ENCODE data around the gene ARHGAP45.

Gene ARHGAP45

DNA sequence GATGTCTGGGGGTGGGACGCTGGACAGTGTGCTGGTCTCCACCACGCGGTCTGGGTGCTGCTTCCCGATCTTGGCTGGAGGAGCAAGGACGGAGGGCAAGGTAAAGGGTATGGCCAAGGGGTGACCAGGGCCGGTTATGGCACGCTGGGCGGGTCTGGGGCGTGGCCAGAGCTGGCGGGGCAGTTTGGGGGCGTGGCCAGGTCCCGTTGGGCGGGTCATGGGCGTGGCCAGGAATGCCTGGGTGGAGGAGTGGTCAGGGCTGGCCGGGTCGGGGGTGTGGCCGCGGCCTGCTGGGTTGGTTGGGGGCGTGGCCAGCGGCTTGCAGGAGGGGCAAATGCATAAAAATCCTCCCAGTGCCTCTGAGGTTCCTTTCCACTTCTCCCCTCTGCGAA lies 56.0 kb downstream of the ARHGAP45 start:
- no peak for DNase-seq (ENCODE audit: low read depth)
- H3K4me3 ChIP-seq (ENCODE audit: control insufficient read depth, low read depth, low read length), result no peak overlapping the region
- TF ChIP-seq, protein P1, sequence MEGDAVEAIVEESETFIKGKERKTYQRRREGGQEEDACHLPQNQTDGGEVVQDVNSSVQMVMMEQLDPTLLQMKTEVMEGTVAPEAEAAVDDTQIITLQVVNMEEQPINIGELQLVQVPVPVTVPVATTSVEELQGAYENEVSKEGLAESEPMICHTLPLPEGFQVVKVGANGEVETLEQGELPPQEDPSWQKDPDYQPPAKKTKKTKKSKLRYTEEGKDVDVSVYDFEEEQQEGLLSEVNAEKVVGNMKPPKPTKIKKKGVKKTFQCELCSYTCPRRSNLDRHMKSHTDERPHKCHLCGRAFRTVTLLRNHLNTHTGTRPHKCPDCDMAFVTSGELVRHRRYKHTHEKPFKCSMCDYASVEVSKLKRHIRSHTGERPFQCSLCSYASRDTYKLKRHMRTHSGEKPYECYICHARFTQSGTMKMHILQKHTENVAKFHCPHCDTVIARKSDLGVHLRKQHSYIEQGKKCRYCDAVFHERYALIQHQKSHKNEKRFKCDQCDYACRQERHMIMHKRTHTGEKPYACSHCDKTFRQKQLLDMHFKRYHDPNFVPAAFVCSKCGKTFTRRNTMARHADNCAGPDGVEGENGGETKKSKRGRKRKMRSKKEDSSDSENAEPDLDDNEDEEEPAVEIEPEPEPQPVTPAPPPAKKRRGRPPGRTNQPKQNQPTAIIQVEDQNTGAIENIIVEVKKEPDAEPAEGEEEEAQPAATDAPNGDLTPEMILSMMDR (IDR thresholded peaks at IDR 0.05; ENCODE audit: control insufficient read depth, insufficient read depth, low read depth, low read length, missing control alignments), result no peak

DNA sequence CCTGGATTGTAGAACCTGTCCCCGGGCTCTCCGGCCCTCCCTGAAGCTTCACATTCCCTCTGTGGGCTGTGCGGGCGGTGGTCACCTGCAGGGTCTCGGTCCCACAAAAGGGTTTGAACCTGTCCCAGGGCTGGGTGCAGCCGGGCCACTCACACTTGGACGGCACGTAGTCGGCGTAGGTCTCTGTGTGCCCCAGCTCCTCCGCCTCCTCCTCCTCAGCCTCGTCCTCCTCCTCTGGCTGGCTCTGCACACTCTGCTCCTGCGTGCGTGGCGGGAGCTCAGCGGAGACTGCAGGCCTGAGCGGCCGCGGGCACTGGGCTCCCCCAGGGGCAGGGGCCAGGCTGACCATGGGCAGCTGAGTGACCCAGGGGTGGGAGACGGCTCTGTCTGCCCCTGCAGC lies 56.4 kb downstream of the ARHGAP45 start:
- H3K4me3 ChIP-seq (ENCODE audit: control insufficient read depth, low read depth, low read length), result no peak overlapping the region
- DNase-seq (ENCODE audit: low read depth), result no peak
- TF ChIP-seq, protein P1 (IDR thresholded peaks at IDR 0.05; ENCODE audit: control insufficient read depth, insufficient read depth, low read depth, low read length, missing control alignments), result no peak

DNA sequence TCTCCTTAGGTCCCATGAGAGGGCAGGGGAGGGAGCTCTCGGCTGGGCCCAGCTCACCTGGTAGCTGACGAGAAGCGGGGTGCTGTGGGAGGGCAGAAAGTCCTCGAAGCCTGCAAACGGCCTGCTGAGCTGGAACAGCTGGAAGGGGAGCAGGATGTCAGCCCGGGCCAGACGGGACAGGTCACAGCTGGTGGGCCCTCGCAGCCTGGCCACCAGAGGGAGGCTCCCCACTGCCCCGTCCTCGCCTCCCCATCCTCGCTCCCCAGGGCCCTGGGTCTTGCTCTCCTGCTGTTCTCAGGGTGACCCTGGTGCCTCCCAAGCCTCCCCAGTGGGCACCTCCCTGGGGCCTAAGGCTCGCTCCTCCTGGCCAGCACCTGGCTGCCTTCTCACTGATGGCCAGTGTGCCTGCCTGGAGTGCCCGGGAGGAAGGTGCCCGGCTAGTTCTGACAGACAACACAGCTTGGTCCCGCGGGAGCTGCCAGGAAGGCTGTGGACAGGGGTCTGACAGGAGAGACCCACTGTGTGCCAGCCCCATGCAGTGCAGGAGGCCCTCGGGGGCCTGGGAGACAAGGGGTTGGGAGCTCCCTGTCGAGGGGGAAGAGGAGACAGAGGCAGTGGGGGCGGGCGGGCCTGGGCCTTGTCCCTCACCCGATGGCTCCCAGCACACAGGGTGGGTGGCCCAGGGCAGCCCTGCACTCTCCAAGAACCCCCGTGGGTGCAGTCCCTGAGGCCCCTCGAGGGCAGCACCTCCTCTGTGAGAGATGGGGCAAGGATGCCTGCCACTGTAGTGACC lies 57.1 kb downstream of the ARHGAP45 start:
- TF ChIP-seq, protein P1 (IDR thresholded peaks at IDR 0.05; ENCODE audit: control insufficient read depth, insufficient read depth, low read depth, low read length, missing control alignments), result no peak
- no peak overlapping the region for H3K4me3 ChIP-seq (ENCODE audit: control insufficient read depth, low read depth, low read length)
- DNase-seq (ENCODE audit: low read depth), result no peak

DNA sequence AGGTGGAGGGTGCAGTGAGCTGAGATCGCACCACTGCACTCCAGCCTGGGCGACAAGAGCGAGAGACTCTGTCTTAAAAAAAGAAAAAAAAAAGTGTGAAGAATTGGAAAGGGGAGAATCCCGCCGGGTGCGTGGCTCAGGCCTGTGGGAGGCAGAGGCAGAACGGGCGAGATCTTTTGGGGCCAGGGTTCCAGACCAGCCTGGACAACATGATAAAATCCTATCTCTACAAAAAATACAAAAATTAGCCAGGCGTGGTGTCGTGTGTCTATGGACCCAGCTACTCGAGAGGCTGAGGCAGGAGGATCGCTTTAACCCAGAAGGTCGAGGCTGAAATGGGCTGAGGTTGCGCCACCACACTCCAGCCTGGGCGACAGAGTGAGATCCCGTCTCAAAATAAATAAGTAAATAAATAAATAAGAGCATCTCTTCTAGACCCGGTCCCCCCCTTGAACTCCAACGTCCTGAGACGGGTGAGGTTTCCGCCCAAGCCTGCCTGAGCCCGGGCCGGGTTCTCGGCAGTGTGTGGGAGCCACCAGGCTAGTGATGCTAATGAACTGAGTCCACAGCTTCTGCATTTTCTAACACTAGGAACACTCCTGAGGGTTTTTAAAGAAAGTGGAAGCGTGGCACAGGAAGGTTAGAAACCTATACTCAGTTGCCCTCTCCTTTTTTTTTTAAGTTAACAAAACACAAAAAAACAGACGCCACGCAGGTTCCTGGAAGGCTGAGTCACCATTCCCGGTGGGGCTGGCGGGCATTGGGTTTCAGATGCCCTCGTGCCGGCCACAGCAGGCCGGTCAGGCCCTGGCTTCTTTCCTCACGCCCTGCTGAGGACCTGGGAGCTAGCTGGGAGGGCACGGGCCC lies 58.9 kb downstream of the ARHGAP45 start:
- H3K4me3 ChIP-seq (ENCODE audit: control insufficient read depth, low read depth, low read length), result no peak overlapping the region
- TF ChIP-seq, protein P1 (IDR thresholded peaks at IDR 0.05; ENCODE audit: control insufficient read depth, insufficient read depth, low read depth, low read length, missing control alignments), result no peak
- no peak for DNase-seq (ENCODE audit: low read depth)

DNA sequence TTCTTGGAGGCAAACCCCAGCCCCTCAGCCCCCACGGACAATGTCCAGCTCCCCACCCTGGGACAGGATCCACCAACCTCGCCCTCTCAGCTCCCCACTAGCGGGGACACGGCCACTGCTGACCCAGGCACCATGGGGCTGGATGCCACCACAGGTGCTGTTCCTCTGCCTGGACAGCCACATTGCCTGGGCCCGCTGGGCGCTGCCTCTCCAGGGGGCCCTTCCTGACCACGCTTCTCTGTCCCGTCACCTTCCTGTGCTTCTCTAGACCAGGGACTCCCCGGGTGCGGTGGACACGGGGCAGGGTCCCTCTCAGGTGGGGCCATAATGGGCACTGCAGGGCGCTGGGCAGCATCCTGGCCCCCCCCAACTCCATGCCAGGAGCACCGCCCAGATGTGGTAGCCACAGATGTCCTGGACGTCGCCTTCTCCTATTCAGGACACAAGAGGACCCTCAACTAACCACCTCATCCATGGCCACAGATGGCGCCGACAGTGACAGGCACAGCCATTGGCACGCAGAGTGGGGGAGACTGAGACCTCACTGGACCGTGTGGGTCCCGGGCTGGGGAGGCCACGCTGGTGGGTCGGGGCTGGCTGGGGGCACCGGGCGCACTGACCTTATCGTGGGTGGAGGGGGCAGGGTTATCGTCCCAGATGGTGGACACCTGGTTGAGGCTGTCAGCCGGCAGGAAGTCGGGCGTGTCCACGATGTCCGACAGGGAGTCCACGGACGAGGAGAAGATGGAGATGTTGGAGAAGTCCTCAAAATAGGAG lies 60.2 kb downstream of the ARHGAP45 start:
- no peak overlapping the region for H3K4me3 ChIP-seq (ENCODE audit: control insufficient read depth, low read depth, low read length)
- TF ChIP-seq, protein P1 (IDR thresholded peaks at IDR 0.05; ENCODE audit: control insufficient read depth, insufficient read depth, low read depth, low read length, missing control alignments), result no peak
- DNase-seq (ENCODE audit: low read depth), result no peak

DNA sequence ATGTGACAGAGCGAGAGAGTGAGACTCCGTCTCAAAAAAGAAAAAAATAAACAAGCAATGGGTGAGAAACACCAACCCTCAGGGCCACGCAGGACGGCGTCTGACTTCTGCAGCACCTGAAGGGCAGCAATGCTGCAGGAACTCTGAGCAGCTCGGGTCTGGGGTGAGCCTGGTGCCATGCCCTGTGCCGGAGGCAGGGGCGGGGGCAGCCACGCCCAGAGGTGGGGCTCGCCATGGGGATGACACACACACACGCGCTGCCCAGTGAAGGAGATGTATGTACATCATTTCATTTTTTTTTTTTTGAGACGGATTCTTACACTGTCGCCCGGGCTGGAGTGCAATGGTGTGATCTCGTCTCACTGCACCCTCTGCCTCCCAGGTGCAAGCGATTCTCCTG lies 61.1 kb downstream of the ARHGAP45 start:
- H3K4me3 ChIP-seq (ENCODE audit: control insufficient read depth, low read depth, low read length), result no peak overlapping the region
- TF ChIP-seq, protein P1 (IDR thresholded peaks at IDR 0.05; ENCODE audit: control insufficient read depth, insufficient read depth, low read depth, low read length, missing control alignments), result no peak
- DNase-seq (ENCODE audit: low read depth), result no peak
